Urinary bladder (tissue), 4 donors: ENCODE results near the gene UNC45B. TPM values are rescaled to one million over a fixed set of nuclear protein-coding genes. Genes with fewer than 3 reads are reported as not detected.

Experiments used
- DNase-seq: peaks from one replicate; pipeline ENCODE4 v3.0.0-alpha.2; 2015; ENCODE audit errors: extremely low spot score
- H3K27ac ChIP-seq: one replicate; pipeline ENCODE4 v1.5.1; 2013; ENCODE audit warnings: low read depth, mild to moderate bottlenecking, moderate library complexity
- H3K36me3 ChIP-seq: one replicate; pipeline ENCODE4 v1.6.1; 2013; ENCODE audit warnings: mild to moderate bottlenecking, moderate library complexity; ENCODE audit not compliant: insufficient read depth
- H3K4me1 ChIP-seq: one replicate; pipeline ENCODE4 v1.6.1; 2013; ENCODE audit warnings: mild to moderate bottlenecking, moderate library complexity; ENCODE audit not compliant: insufficient read depth
- H3K4me3 ChIP-seq: one replicate; pipeline ENCODE4 v1.5.1; 2013; ENCODE audit warnings: low read depth, low read length
- WGBS: extraction: QIAGEN DNeasy Blood & Tissue Kit; methylation state at CpG from one replicate; pipeline ENCODE4 v1.1.7; 2013; 5-methylcytosine and 5-hydroxymethylcytosine counted together
- polyA plus RNA-seq: library from polyadenylated mRNA; stranded (reverse); fragments of 200-250 nt; gene quantifications from one replicate; pipeline ENCODE4 v1.2.3, GENCODE V29; 2013
- total RNA-seq: library from RNA; depleted of rRNA; stranded (reverse); fragments of >200 nt; gene quantifications from one replicate; pipeline ENCODE4 v1.2.3, GENCODE V29; 2014
- donor health status: healthy with polysubstance abuse.
- donor health status: healthy.

UNC45B gene
- total and polyA plus RNA-seq, 2 donors = 0.03 to 4.5 TPM

- no peak overlapping the region for H3K4me3 ChIP-seq
- H3K36me3 ChIP-seq = no peaks in the 10 kb centered on the region
- H3K27ac ChIP-seq = no peak overlapping the region
- no peak for DNase-seq
- H3K4me1 ChIP-seq = no peaks in the 10 kb centered on the region
- 80% methylated on average over 11 of the region's 11 CpGs for WGBS
These were observed 18.3 kb upstream of the UNC45B start for GRCh38 chr17:35129154-35129972.

- DNase-seq = no peak
- WGBS = 92% methylated on average over 5 of the region's 5 CpGs
- Histone ChIP-seq H3K27ac (no peak overlapping the region), H3K36me3 (no peaks in the 10 kb centered on the region), H3K4me1 (no peaks in the 10 kb centered on the region), H3K4me3 (no peak overlapping the region)
These were observed 17.7 kb upstream of the UNC45B start for GRCh38 chr17:35129973-35130351.

- no peaks in the 10 kb centered on the region for H3K4me1 ChIP-seq
- no peaks in the 10 kb centered on the region for H3K36me3 ChIP-seq
- no peak overlapping the region for H3K4me3 ChIP-seq
- WGBS = 96% methylated on average over 3 of the region's 3 CpGs
- H3K27ac ChIP-seq = no peak overlapping the region
- DNase-seq = no peak
These were observed 17.2 kb upstream of the UNC45B start for GRCh38 chr17:35130392-35130791.

GRCh38 chr17:35132099-35132498, 15.5 kb upstream of the UNC45B start:
- no peak overlapping the region for H3K4me3 ChIP-seq
- H3K27ac ChIP-seq = no peak overlapping the region
- no peak for DNase-seq
- 87% methylated on average over 10 of the region's 10 CpGs for WGBS
- peaks cover 2% of the 10 kb centered on the region for H3K36me3 ChIP-seq
- no peaks in the 10 kb centered on the region for H3K4me1 ChIP-seq

GRCh38 chr17:35132816-35133550, 14.6 kb upstream of the UNC45B start:
- Histone ChIP-seq H3K4me3 (no peak overlapping the region), H3K36me3 (peaks cover 2% of the 10 kb centered on the region), H3K27ac (no peak overlapping the region), H3K4me1 (no peaks in the 10 kb centered on the region)
- no peak for DNase-seq
- 94% methylated on average over 22 of the region's 22 CpGs for WGBS

GRCh38 chr17:35135322-35135721, 12.3 kb upstream of the UNC45B start:
- no peak overlapping the region for H3K27ac ChIP-seq
- H3K36me3 ChIP-seq = peaks cover 4% of the 10 kb centered on the region
- H3K4me1 ChIP-seq = no peaks in the 10 kb centered on the region
- no peak for DNase-seq
- 87% methylated on average over 6 of the region's 6 CpGs for WGBS
- no peak overlapping the region for H3K4me3 ChIP-seq

- H3K4me3 ChIP-seq = no peak overlapping the region
- H3K27ac ChIP-seq = no peak overlapping the region
- peaks cover 4% of the 10 kb centered on the region for H3K36me3 ChIP-seq
- H3K4me1 ChIP-seq = peaks cover 1% of the 10 kb centered on the region
- DNase-seq = no peak
- WGBS = 93% methylated on average over 6 of the region's 6 CpGs
These were observed 9.4 kb upstream of the UNC45B start for GRCh38 chr17:35138218-35138617.

- WGBS = under 1% methylated on average over 65 of the region's 65 CpGs
- H3K36me3 ChIP-seq = peaks cover 2% of the 10 kb centered on the region
- H3K4me1 ChIP-seq = peaks cover 1% of the 10 kb centered on the region
- DNase-seq = no peak
- peak within 1 kb of the TSS; percentile 80 for H3K4me3 ChIP-seq
- H3K27ac ChIP-seq = no peak within 1 kb of the TSS
These were observed 5.7 kb upstream of the UNC45B start, which contains the start of gene NLE1 for GRCh38 chr17:35141681-35142466. Gene NLE1, minus strand, starts transcription at chr17:35142303. Its CDS starts 28 bp downstream, at chr17:35142275.

- H3K4me3 ChIP-seq = no peak overlapping the region
- H3K27ac ChIP-seq = no peak overlapping the region
- peaks cover 2% of the 10 kb centered on the region for H3K36me3 ChIP-seq
- no peak for DNase-seq
- 62% methylated on average over 8 of the region's 8 CpGs for WGBS
- peaks cover 1% of the 10 kb centered on the region for H3K4me1 ChIP-seq
These were observed 5.2 kb upstream of the UNC45B start for GRCh38 chr17:35142467-35142796.

GRCh38 chr17:35144840-35145239, 2.8 kb upstream of the UNC45B start:
- DNase-seq = no peak
- no peaks in the 10 kb centered on the region for H3K36me3 ChIP-seq
- H3K27ac ChIP-seq = no peak overlapping the region
- 73% methylated on average over 4 of the region's 4 CpGs for WGBS
- no peak overlapping the region for H3K4me3 ChIP-seq
- peaks cover 1% of the 10 kb centered on the region for H3K4me1 ChIP-seq

GRCh38 chr17:35146214-35146833, 1.3 kb upstream of the UNC45B start:
- Histone ChIP-seq H3K36me3 (no peaks in the 10 kb centered on the region), H3K27ac (no peak overlapping the region), H3K4me1 (peaks cover under 1% of the 10 kb centered on the region), H3K4me3 (no peak overlapping the region)
- 60% methylated on average over 4 of the region's 4 CpGs for WGBS
- DNase-seq = no peak

GRCh38 chr17:35148144-35148543, 527 bp downstream of the UNC45B start:
- no peaks in the 10 kb centered on the region for H3K4me1 ChIP-seq
- H3K36me3 ChIP-seq = no peaks in the 10 kb centered on the region
- H3K27ac ChIP-seq = no peak overlapping the region
- 70% methylated on average over 9 of the region's 9 CpGs for WGBS
- no peak overlapping the region for H3K4me3 ChIP-seq
- no peak for DNase-seq

- no peak for DNase-seq
- 91% methylated on average over 11 of the region's 11 CpGs for WGBS
- Histone ChIP-seq H3K4me1 (no peaks in the 10 kb centered on the region), H3K4me3 (no peak overlapping the region), H3K36me3 (no peaks in the 10 kb centered on the region), H3K27ac (no peak overlapping the region)
These were observed 2.3 kb downstream of the UNC45B start for GRCh38 chr17:35149941-35150340.
